ENCODE results near the gene FAM83B.

- TF ChIP-seq CTCF (tag by site-specific recombination; IDR thresholded peaks at IDR 0.05) = no peak
- TF ChIP-seq TSHZ1 (tag by site-specific recombination; IDR thresholded peaks at IDR 0.05; ENCODE audit: borderline replicate concordance) = no peak
- no peak for TF ChIP-seq GLIS1 (tag by site-specific recombination; IDR thresholded peaks at IDR 0.05)
- no peak for TF ChIP-seq ZNF629 (tag by site-specific recombination; IDR thresholded peaks at IDR 0.05)
- no peak for TF ChIP-seq GFI1B (tag by site-specific recombination; IDR thresholded peaks at IDR 0.05)
Measured at GRCh38 chr6:54932622-54933021, 86.1 kb downstream of the FAM83B start.

Measured in HEK293 (cell line).